Loucy (cell line): ENCODE measurements around the gene EVC.
"Not testable (repeated sequence)": the region's sequence is repeated elsewhere in the genome, so short reads cannot be mapped to it uniquely, and the experiment has no call there.

Source experiments
- H2AFZ ChIP-seq: fragments of 200-600 bp; sonication (generic); 2 replicates; pipeline ENCODE4 v1.6.0; 2016; ENCODE audit warnings: antibody characterized with exemption, mild to moderate bottlenecking, low read length, moderate library complexity
- H3F3A ChIP-seq: fragments of 200-600 bp; 2 replicates; pipeline ENCODE4 v1.6.0; 2016; ENCODE audit warnings: antibody characterized with exemption, low read depth, mild to moderate bottlenecking
- H3K27me3 ChIP-seq: fragments of 200-600 bp; sonication (generic); 2 replicates; pipeline ENCODE4 v1.6.1; 2014; ENCODE audit warnings: low read length, mild to moderate bottlenecking; ENCODE audit not compliant: insufficient read depth, poor library complexity, severe bottlenecking
- H3K36me3 ChIP-seq: fragments of 200-600 bp; sonication (generic); 2 replicates; pipeline ENCODE4 v1.6.1; 2016; ENCODE audit warnings: low read length; ENCODE audit not compliant: insufficient read depth
- H3K4me1 ChIP-seq: fragments of 200-600 bp; sonication (generic); 2 replicates; pipeline ENCODE4 v1.5.1; 2014; ENCODE audit warnings: low read length, mild to moderate bottlenecking; ENCODE audit not compliant: insufficient read depth, poor library complexity, severe bottlenecking
- H3K4me2 ChIP-seq: fragments of 200-600 bp; sonication (generic); 2 replicates; pipeline ENCODE4 v1.6.0; 2014; ENCODE audit warnings: antibody characterized with exemption, low read length, low read depth, mild to moderate bottlenecking; ENCODE audit not compliant: poor library complexity, severe bottlenecking
- H3K4me3 ChIP-seq: fragments of 200-600 bp; sonication (generic); 2 replicates; pipeline ENCODE4 v1.5.1; 2014; ENCODE audit warnings: low read length, mild to moderate bottlenecking, mixed read lengths; ENCODE audit not compliant: poor library complexity, severe bottlenecking
- H3K79me2 ChIP-seq: fragments of 200-600 bp; sonication (generic); 2 replicates; pipeline ENCODE4 v1.6.1; 2014; ENCODE audit warnings: low read length; ENCODE audit not compliant: insufficient read depth
- H3K9ac ChIP-seq: fragments of 200-600 bp; sonication (generic); 2 replicates; pipeline ENCODE4 v1.6.0; 2014; ENCODE audit warnings: mild to moderate bottlenecking, low read depth, low read length, moderate library complexity; ENCODE audit not compliant: poor library complexity, severe bottlenecking
- H3K9me2 ChIP-seq: fragments of 200-600 bp; sonication (generic); replicated peaks from 2 replicates; pipeline ENCODE4 v1.6.1; 2016; ENCODE audit warnings: low read depth, low read length, mixed read lengths
- H3K9me3 ChIP-seq: fragments of 200-600 bp; sonication (generic); 2 replicates; pipeline ENCODE4 v1.6.1; 2014; ENCODE audit warnings: mild to moderate bottlenecking, antibody characterized with exemption, low read length, low read depth; ENCODE audit not compliant: insufficient read depth
- H4K20me1 ChIP-seq: fragments of 200-600 bp; sonication (generic); 2 replicates; pipeline ENCODE4 v1.6.0; 2014; ENCODE audit warnings: antibody characterized with exemption, low read length, mild to moderate bottlenecking; ENCODE audit not compliant: insufficient read depth, poor library complexity, severe bottlenecking
- EZH2phosphoT487 ChIP-seq: fragments of 200-600 bp; IDR thresholded peaks from 2 replicates; pipeline ENCODE4 v1.6.1; 2018; ENCODE audit warnings: antibody characterized with exemption, mild to moderate bottlenecking, moderate library complexity, borderline replicate concordance
- TF ChIP-seq, protein P1 (sequence below): fragments of 200-600 bp; sonication (generic); conservative IDR thresholded peaks from 2 replicates; pipeline ENCODE4 v1.5.1; 2014; ENCODE audit warnings: mild to moderate bottlenecking, antibody characterized with exemption, low read length

The EVC gene

DNA sequence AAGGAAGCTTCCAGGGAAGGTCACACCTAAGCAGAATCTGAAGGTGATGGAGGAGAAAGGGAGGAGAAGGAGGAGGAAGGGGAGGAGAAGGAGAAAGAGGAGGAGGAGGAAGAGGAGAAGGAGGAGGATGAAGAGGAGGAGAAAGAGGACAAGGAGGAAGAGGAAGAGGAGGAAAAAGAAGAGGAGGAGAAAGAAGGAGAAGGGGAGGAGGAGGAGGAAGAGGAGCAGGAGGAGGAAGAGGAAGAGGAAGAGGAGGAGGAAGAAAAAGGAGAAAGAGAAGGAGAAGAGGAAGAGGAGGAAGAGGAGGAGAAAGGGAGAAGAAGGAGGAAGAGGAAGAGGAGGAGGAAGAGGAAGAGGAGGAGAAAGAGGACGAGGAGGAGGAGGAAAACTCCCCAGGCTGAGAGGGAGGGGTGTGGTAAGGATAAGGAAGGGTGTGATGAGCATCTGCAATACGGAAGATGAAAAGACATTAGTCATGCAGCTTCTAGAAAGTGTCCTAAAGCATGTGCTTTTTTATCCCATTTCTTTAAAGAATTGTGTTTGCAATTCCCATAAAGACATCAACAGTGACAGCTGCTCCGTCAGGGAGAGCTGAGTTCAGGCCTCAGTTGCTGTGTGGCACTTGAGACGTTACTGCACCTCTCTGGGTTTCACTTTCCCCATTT is 140.8 kb downstream of the EVC start:
- no peaks in the 10 kb centered on the region for H3F3A ChIP-seq
- no peaks in the 10 kb centered on the region for H4K20me1 ChIP-seq
- no peak overlapping the region for H3K9ac ChIP-seq
- H3K4me3 ChIP-seq = no peak overlapping the region
- H3K9me3 ChIP-seq = no peaks in the 10 kb centered on the region
- H2AFZ ChIP-seq = no peak overlapping the region
- TF ChIP-seq EZH2phosphoT487 = no peak
- TF ChIP-seq, protein P1, sequence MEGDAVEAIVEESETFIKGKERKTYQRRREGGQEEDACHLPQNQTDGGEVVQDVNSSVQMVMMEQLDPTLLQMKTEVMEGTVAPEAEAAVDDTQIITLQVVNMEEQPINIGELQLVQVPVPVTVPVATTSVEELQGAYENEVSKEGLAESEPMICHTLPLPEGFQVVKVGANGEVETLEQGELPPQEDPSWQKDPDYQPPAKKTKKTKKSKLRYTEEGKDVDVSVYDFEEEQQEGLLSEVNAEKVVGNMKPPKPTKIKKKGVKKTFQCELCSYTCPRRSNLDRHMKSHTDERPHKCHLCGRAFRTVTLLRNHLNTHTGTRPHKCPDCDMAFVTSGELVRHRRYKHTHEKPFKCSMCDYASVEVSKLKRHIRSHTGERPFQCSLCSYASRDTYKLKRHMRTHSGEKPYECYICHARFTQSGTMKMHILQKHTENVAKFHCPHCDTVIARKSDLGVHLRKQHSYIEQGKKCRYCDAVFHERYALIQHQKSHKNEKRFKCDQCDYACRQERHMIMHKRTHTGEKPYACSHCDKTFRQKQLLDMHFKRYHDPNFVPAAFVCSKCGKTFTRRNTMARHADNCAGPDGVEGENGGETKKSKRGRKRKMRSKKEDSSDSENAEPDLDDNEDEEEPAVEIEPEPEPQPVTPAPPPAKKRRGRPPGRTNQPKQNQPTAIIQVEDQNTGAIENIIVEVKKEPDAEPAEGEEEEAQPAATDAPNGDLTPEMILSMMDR = no peak
- no peaks in the 10 kb centered on the region for H3K27me3 ChIP-seq
- no peaks in the 10 kb centered on the region for H3K79me2 ChIP-seq
- no peaks in the 10 kb centered on the region for H3K9me2 ChIP-seq
- H3K36me3 ChIP-seq = no peaks in the 10 kb centered on the region
- no peaks in the 10 kb centered on the region for H3K4me1 ChIP-seq
- no peak overlapping the region for H3K4me2 ChIP-seq

DNA sequence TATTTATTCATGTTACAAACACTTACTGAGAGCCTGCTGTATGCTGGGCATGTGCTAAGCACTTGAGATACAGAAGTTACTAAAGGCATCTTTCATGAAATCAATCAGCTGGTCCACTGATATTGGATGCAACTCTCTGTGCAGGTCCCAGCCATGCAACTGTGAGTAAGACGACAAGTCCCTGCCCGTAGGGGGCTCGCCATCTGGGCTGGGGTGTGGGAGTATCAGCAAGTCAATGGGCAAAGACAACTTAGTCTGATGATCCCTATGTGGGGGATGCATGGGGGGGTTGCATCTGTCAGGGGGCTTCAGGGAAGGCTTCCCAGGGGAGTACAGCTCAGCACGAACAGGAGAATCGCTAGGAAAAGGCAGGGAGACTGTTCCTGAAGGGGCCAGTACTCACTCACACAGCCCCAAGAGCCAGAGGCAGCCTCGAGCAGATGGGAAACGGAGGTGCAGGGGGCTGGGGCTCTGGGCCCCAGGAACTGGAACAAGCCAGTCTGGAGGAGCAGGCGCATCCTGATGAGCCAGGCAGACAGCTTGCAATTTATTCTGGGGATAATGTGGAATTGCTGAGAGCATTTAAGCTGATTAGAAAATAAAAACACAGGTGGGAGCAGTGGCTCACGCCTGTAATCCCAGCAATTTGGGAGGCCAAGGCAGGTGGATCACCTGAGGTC is 141.7 kb downstream of the EVC start:
- Histone ChIP-seq H4K20me1 (no peaks in the 10 kb centered on the region), H3K9ac (no peak overlapping the region), H3K4me3 (no peak overlapping the region), H3K36me3 (no peaks in the 10 kb centered on the region), H3K9me2 (no peaks in the 10 kb centered on the region), H3K4me2 (no peak overlapping the region), H3K27me3 (no peaks in the 10 kb centered on the region), H3F3A (no peaks in the 10 kb centered on the region), H2AFZ (no peak overlapping the region), H3K4me1 (no peaks in the 10 kb centered on the region), H3K9me3 (no peaks in the 10 kb centered on the region), H3K79me2 (no peaks in the 10 kb centered on the region)
- TF ChIP-seq, protein P1 = no peak
- no peak for TF ChIP-seq EZH2phosphoT487

DNA sequence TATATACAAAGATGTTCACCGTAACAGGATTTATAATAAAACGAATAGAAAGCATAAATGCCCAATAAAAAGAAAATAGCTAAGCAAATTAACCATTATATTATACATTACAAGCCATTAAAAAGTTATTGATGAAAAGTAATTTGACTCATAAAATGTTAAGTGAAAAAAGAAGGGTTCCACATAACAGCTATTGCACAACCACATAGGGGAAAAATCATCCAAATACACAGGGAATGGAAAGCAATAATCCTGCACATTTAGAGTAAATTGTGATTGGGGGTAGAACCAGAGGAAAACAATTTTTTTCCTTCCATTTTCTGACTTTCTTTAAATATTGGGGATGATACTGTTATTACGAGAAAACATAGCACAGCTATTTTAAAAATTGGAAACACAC is 143.9 kb downstream of the EVC start:
- Histone ChIP-seq H3K4me1 (no peaks in the 10 kb centered on the region), H3K9ac (no peak overlapping the region), H3K36me3 (no peaks in the 10 kb centered on the region), H3K79me2 (no peaks in the 10 kb centered on the region), H3K4me2 (no peak overlapping the region), H4K20me1 (no peaks in the 10 kb centered on the region), H3K9me3 (no peaks in the 10 kb centered on the region), H3K4me3 (no peak overlapping the region), H3F3A (no peaks in the 10 kb centered on the region), H3K9me2 (no peaks in the 10 kb centered on the region), H3K27me3 (no peaks in the 10 kb centered on the region), H2AFZ (no peak overlapping the region)
- no peak for TF ChIP-seq EZH2phosphoT487
- TF ChIP-seq, protein P1 = no peak

DNA sequence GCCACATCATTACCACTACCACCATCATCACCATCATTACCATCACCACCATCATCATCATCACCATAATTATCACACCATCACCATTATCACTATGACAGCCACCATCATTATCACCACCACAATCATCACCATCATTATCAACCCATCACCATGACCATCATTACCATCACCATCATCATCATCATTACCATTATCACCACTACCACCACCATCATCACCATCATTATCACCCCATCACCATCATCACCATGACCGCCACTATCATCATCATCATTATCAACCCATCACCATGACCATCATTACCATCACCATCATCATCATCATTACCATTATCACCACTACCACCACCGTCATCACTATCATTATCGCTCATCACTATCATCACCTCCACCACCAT is 145.4 kb downstream of the EVC start:
- not testable (repeated sequence) for H3K9ac ChIP-seq, H2AFZ ChIP-seq, H3K4me2 ChIP-seq, H4K20me1 ChIP-seq, H3K9me3 ChIP-seq, H3F3A ChIP-seq, H3K9me2 ChIP-seq, H3K4me3 ChIP-seq, H3K27me3 ChIP-seq, H3K36me3 ChIP-seq, H3K79me2 ChIP-seq, H3K4me1 ChIP-seq
